Fibroblast of lung (primary cell): ENCODE results near the gene THRB. TPM values are rescaled to one million over a fixed set of nuclear protein-coding genes. Genes with fewer than 3 reads are reported as not detected.

Experiments
- DNase-seq, 2 donors: peaks; one replicate each; pipeline versions ENCODE4 v3.0.0 to v3.0.0-alpha.2; 2010; ENCODE audit warnings: low read depth in 2 of 2
- H2AFZ ChIP-seq: 2 replicates; pipeline ENCODE4 v1.5.1; 2012; ENCODE audit warnings: low read length, control low read depth, inconsistent platforms
- H3K27ac ChIP-seq: 2 replicates; pipeline ENCODE4 v1.5.1; 2011; ENCODE audit warnings: low read length, control low read depth; ENCODE audit not compliant: insufficient read depth
- H3K27me3 ChIP-seq: 2 replicates; pipeline ENCODE4 v1.5.1; 2011; ENCODE audit warnings: mild to moderate bottlenecking, low read length; ENCODE audit not compliant: control insufficient read depth, insufficient read depth
- H3K36me3 ChIP-seq: 2 replicates; pipeline ENCODE4 v1.5.1; 2011; ENCODE audit warnings: low read length; ENCODE audit not compliant: control insufficient read depth, insufficient read depth
- H3K4me1 ChIP-seq: 2 replicates; pipeline ENCODE4 v1.5.1; 2011; ENCODE audit warnings: low read length; ENCODE audit not compliant: control insufficient read depth, insufficient read depth; ENCODE audit errors: extremely low read depth
- H3K4me2 ChIP-seq: 2 replicates; pipeline ENCODE4 v1.5.1; 2011; ENCODE audit warnings: low read length, control low read depth; ENCODE audit not compliant: insufficient read depth; ENCODE audit errors: extremely low read depth
- H3K4me3 ChIP-seq, 4 experiments: fragments of 200-600 bp in 1 of 4; sonication (generic) in 1 of 4; replicated peaks in 1 of 4; 2 replicates each; pipeline ENCODE4 v1.5.1; 2011 to 2016; ENCODE audit warnings: low read length in 4 of 4, low read depth in 3 of 4, mild to moderate bottlenecking in 3 of 4, control low read depth in 2 of 4, inconsistent platforms in 1 of 4, mixed read lengths in 1 of 4; ENCODE audit not compliant: insufficient read depth in 1 of 4; ENCODE audit errors: control extremely low read depth in 1 of 4
- H3K79me2 ChIP-seq: 2 replicates; pipeline ENCODE4 v1.5.1; 2012; ENCODE audit warnings: mild to moderate bottlenecking, low read length, inconsistent platforms; ENCODE audit not compliant: control insufficient read depth, insufficient read depth
- H3K9ac ChIP-seq: 2 replicates; pipeline ENCODE4 v1.5.1; 2011; ENCODE audit warnings: mild to moderate bottlenecking, low read length, control low read depth; ENCODE audit not compliant: insufficient read depth
- H3K9me3 ChIP-seq: 2 replicates; pipeline ENCODE4 v1.5.1; 2012; ENCODE audit warnings: low read depth, low read length; ENCODE audit not compliant: control insufficient read depth, insufficient read depth
- H4K20me1 ChIP-seq: 2 replicates; pipeline ENCODE4 v1.5.1; 2011; ENCODE audit warnings: low read length; ENCODE audit not compliant: control insufficient read depth, insufficient read depth; ENCODE audit errors: extremely low read depth
- EZH2 ChIP-seq: IDR thresholded peaks from 2 replicates; pipeline ENCODE4 v1.5.1; 2012; ENCODE audit warnings: low read length, control low read depth, mild to moderate bottlenecking; ENCODE audit errors: missing control alignments
- polyA plus RNA-seq, 2 donors: library from polyadenylated mRNA; depleted of rRNA in 1 of 2; stranded (reverse) in 1 of 2; unstranded in 1 of 2; fragments of >200 nt; gene quantifications; 2 replicates each; pipeline ENCODE4 v1.2.1, GENCODE V29; 2011 to 2012; ENCODE audit warnings: missing spikeins in 1 of 2
- total RNA-seq: library from RNA; depleted of rRNA; stranded (reverse); fragments of >200 nt; gene quantifications from 2 replicates; pipeline ENCODE4 v1.2.1, GENCODE V29; 2014
- TF ChIP-seq, protein P1 (sequence below), 2 donors: IDR thresholded peaks in 1 of 2; conservative IDR thresholded peaks in 1 of 2; 1 replicate in 1 of 2; 2 replicates in 1 of 2; pipeline ENCODE4 v1.5.1; 2011 to 2012; ENCODE audit warnings: low read length in 2 of 2, control low read depth in 1 of 2, inconsistent platforms in 1 of 2, low read depth in 1 of 2, mild to moderate bottlenecking in 1 of 2

THRB gene
- total and polyA plus RNA-seq, 2 donors (not counting 1 experiment from before 2014, with no cell fraction given), result 4.2 to 7.4 TPM

DNA sequence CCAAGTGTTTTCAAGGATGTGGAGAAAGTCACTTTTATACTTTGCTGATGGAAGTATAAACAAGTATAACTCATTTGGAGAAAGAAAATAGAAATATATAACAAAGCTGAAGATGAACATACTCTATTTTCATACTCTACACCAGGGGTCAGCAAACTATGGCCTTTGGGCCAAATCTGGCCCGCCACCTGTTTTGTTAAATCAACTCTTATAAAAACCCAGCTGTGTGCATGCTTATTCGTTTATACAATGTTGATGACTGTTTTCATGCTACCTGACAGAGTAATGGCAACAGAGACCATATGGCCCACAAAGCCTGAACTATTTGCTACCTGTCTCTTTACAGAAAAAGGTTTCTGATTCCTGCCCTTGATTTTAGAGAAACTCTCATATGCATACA lies 425.6 kb downstream of the THRB start:
- Histone ChIP-seq H4K20me1 (no peaks in the 10 kb centered on the region), H3K79me2 (no peaks in the 10 kb centered on the region), H3K4me3 (no peak overlapping the region), H3K4me2 (no peak overlapping the region), H3K9me3 (no peaks in the 10 kb centered on the region), H3K27ac (no peak overlapping the region), H2AFZ (no peak overlapping the region), H3K36me3 (no peaks in the 10 kb centered on the region), H3K9ac (no peak overlapping the region), H3K4me1 (no peaks in the 10 kb centered on the region), H3K27me3 (no peaks in the 10 kb centered on the region)
- TF ChIP-seq, protein P1, sequence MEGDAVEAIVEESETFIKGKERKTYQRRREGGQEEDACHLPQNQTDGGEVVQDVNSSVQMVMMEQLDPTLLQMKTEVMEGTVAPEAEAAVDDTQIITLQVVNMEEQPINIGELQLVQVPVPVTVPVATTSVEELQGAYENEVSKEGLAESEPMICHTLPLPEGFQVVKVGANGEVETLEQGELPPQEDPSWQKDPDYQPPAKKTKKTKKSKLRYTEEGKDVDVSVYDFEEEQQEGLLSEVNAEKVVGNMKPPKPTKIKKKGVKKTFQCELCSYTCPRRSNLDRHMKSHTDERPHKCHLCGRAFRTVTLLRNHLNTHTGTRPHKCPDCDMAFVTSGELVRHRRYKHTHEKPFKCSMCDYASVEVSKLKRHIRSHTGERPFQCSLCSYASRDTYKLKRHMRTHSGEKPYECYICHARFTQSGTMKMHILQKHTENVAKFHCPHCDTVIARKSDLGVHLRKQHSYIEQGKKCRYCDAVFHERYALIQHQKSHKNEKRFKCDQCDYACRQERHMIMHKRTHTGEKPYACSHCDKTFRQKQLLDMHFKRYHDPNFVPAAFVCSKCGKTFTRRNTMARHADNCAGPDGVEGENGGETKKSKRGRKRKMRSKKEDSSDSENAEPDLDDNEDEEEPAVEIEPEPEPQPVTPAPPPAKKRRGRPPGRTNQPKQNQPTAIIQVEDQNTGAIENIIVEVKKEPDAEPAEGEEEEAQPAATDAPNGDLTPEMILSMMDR (conservative IDR thresholded peaks at IDR 0.05 in 1 of 2, IDR thresholded peaks at IDR 0.05 in 1 of 2; ENCODE audit: low read depth in 1 of 2, low read length in 2 of 2), result peak in 1 of 2 donors; percentile 19
- TF ChIP-seq EZH2, result no peak
- DNase-seq, result peak in 1 of 2 donors; percentile 24

DNA sequence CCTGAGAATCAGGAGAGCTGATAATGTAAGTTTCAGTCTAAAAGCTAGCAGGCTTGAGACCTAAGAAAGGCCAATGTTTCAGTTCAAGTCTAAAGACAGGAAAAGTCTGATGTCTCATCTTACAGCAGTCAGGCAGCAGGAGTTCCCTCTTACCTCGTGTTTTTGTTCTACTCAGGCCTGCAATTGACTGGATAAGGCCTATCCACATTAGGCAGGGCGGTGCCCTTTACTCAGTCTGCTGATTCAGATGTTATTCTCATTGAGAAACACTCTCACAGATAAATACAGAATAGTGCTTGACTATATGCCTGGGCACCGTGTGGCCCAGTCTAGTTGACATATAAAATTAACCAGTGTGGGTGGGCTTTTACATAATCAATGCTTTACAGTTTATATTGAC lies 427.2 kb downstream of the THRB start:
- H4K20me1 ChIP-seq, result no peaks in the 10 kb centered on the region
- no peaks in the 10 kb centered on the region for H3K36me3 ChIP-seq
- TF ChIP-seq, protein P1 (conservative IDR thresholded peaks at IDR 0.05 in 1 of 2, IDR thresholded peaks at IDR 0.05 in 1 of 2; ENCODE audit: low read depth in 1 of 2, low read length in 2 of 2), result no peak
- TF ChIP-seq EZH2, result no peak
- no peak overlapping the region for H2AFZ ChIP-seq
- H3K27me3 ChIP-seq, result no peaks in the 10 kb centered on the region
- no peak overlapping the region for H3K9ac ChIP-seq
- no peaks in the 10 kb centered on the region for H3K4me1 ChIP-seq
- no peaks in the 10 kb centered on the region for H3K9me3 ChIP-seq
- H3K79me2 ChIP-seq, result no peaks in the 10 kb centered on the region
- no peak overlapping the region for H3K4me3 ChIP-seq
- H3K4me2 ChIP-seq, result no peak overlapping the region
- H3K27ac ChIP-seq, result no peak overlapping the region
- DNase-seq, result peak in 1 of 2 donors; percentile 46
